ENCODE results near the gene OTUD5. TPM values are rescaled to one million over a fixed set of nuclear protein-coding genes. Genes with fewer than 3 reads are reported as not detected.

OTUD5 gene
- total and polyA plus RNA-seq, 11 donors: 17.2 to 32.7 (median 24.6) TPM

GRCh38 chrX:48909703-48910294 lies 47.6 kb downstream of the OTUD5 start:
- Histone ChIP-seq H3K27me3 (no peaks in the 10 kb centered on the region), H3K4me3 (no peak overlapping the region), H3K4me1 (peaks cover 0 to 12% (median 5%) of the 10 kb centered on the region in 12 donors), H3K36me3 (peaks cover 0 to 25% (median 7%) of the 10 kb centered on the region in 9 donors), H3K9me3 (peaks cover 0 to 7% (median 0%) of the 10 kb centered on the region in 12 donors), H3K27ac (no peak overlapping the region)
- WGBS, 4 donors: 88 to 95% (median 91%) methylated on average over 17 of the region's 17 CpGs
- TF ChIP-seq CTCF (IDR thresholded peaks at IDR 0.05) (no peak), POLR2A (IDR thresholded peaks at IDR 0.05) (no peak)
- intact Hi-C loops (cut with DNase I): loop anchor here in 1 of 10 donors (10.0 kb wide), 2 partner anchors 105 to 235 kb away; partner anchors contain the start of gene HDAC6
- no peak for DNase-seq
- no peak for ATAC-seq

- TF ChIP-seq POLR2A (IDR thresholded peaks at IDR 0.05) (no peak), CTCF (IDR thresholded peaks at IDR 0.05) (no peak)
- peaks cover 0 to 26% (median 14%) of the 10 kb centered on the region in 9 donors for H3K36me3 ChIP-seq
- H3K27me3 ChIP-seq: no peaks in the 10 kb centered on the region
- ATAC-seq: no peak
- intact Hi-C loops (cut with DNase I): no loop called here
- H3K4me3 ChIP-seq: no peak overlapping the region
- H3K4me1 ChIP-seq: peaks cover 0 to 12% (median 5%) of the 10 kb centered on the region in 12 donors
- WGBS, 4 donors: 38 to 80% (median 59%) methylated on average over 1 of the region's 1 CpG
- H3K27ac ChIP-seq: no peak overlapping the region
- no peak for DNase-seq
- H3K9me3 ChIP-seq: peaks cover 0 to 7% (median 0%) of the 10 kb centered on the region in 12 donors
Observed at GRCh38 chrX:48908600-48908999, 48.8 kb downstream of the OTUD5 start.

- Histone ChIP-seq H3K27ac (no peak overlapping the region), H3K36me3 (peaks cover 0 to 55% (median 32%) of the 10 kb centered on the region in 9 donors), H3K27me3 (peaks cover 0 to 3% (median 0%) of the 10 kb centered on the region in 9 donors), H3K4me3 (no peak overlapping the region), H3K9me3 (no peaks in the 10 kb centered on the region), H3K4me1 (peaks cover 0 to under 1% (median 0%) of the 10 kb centered on the region in 12 donors)
- intact Hi-C loops (cut with DNase I): no loop called here
- DNase-seq: no peak
- TF ChIP-seq POLR2A (IDR thresholded peaks at IDR 0.05): no peak
- TF ChIP-seq CTCF (IDR thresholded peaks at IDR 0.05): no peak
- no peak for ATAC-seq
- WGBS, 4 donors: 88 to 92% (median 91%) methylated on average over 12 to 20 of the region's 20 CpGs
Observed at GRCh38 chrX:48905090-48905790, 52.2 kb downstream of the OTUD5 start.

- intact Hi-C loops (cut with DNase I): no loop called here
- WGBS, 4 donors: 83 to 91% (median 86%) methylated on average over 13 to 14 of the region's 14 CpGs
- H3K4me3 ChIP-seq: no peak overlapping the region
- ATAC-seq: no peak
- peaks cover 0 to 2% (median 0%) of the 10 kb centered on the region in 12 donors for H3K4me1 ChIP-seq
- TF ChIP-seq CTCF (IDR thresholded peaks at IDR 0.05) (no peak), POLR2A (IDR thresholded peaks at IDR 0.05) (no peak)
- H3K36me3 ChIP-seq: peaks cover 0 to 56% (median 32%) of the 10 kb centered on the region in 9 donors
- peaks cover 0 to 3% (median 0%) of the 10 kb centered on the region in 9 donors for H3K27me3 ChIP-seq
- DNase-seq: no peak
- H3K9me3 ChIP-seq: no peaks in the 10 kb centered on the region
- H3K27ac ChIP-seq: no peak overlapping the region
Observed at GRCh38 chrX:48904626-48905025, 52.8 kb downstream of the OTUD5 start.

All from heart left ventricle (tissue), 16 donors.